GM23338 (cell line): ENCODE measurements around the gene WSB2.

Source experiments
- EZH2 ChIP-seq: fragments of 200-600 bp; sonication (generic); IDR thresholded peaks from one replicate; pipeline ENCODE4 v1.8.0; 2017; ENCODE audit warnings: antibody characterized with exemption, mild to moderate bottlenecking, low read depth; ENCODE audit not compliant: unreplicated experiment
- POLR2AphosphoS5 ChIP-seq: IDR thresholded peaks from 2 replicates; pipeline ENCODE4 v1.6.1; 2016; ENCODE audit warnings: antibody characterized with exemption, low read depth
- TF ChIP-seq, protein P1 (sequence below), 2 experiments: fragments of 200-600 bp in 1 of 2; sonication (generic) in 1 of 2; conservative IDR thresholded peaks; 2 replicates each; pipeline versions ENCODE4 v1.5.1 to v1.6.1; 2016 to 2017; ENCODE audit warnings: antibody characterized with exemption in 2 of 2, low read depth in 2 of 2, mild to moderate bottlenecking in 2 of 2, moderate library complexity in 1 of 2
- TF ChIP-seq, protein P2 (sequence below): IDR thresholded peaks from 2 replicates; pipeline ENCODE4 v1.6.1; 2016; ENCODE audit warnings: antibody characterized with exemption

DNA sequence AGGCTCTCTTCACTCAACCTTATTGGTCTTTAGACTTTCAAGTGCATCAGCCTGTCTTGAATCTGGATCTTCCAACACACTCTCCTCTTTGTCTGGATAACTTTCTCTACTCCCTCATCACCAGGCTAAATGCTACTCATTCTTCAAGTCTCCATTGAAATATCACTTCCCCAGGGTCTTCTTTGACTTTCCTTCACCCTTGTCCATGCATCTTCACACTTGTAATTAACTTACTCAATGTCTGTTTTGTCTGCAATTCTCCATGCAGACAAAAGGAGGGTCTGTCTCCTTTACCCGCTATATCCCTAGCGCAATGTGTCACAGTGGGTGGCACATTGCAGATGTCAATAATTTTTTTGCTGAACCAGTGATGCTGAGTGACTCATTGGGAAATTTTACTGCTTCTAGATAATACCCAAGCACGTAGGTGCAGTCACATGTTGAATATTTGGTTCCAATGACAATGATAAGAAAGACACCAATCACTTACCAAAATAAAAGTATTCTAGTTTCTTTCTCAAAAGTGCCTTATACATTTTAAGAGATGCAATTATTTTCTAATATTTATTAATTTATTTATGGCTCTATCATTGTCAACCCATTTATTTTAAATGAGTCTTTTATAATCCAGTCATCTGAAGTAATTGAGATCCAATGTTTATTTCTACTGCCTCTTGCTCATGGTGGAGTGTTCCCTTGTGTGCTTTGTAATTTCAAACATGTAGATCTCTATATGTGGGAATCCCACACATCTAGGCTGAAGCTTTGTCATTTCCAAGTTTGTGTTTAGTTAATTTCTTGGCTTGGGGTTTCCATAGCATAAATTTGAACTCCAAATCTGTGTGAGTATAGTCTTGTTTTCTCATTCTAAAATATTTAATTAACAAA is 66.2 kb downstream of the WSB2 start:
- TF ChIP-seq, protein P1, sequence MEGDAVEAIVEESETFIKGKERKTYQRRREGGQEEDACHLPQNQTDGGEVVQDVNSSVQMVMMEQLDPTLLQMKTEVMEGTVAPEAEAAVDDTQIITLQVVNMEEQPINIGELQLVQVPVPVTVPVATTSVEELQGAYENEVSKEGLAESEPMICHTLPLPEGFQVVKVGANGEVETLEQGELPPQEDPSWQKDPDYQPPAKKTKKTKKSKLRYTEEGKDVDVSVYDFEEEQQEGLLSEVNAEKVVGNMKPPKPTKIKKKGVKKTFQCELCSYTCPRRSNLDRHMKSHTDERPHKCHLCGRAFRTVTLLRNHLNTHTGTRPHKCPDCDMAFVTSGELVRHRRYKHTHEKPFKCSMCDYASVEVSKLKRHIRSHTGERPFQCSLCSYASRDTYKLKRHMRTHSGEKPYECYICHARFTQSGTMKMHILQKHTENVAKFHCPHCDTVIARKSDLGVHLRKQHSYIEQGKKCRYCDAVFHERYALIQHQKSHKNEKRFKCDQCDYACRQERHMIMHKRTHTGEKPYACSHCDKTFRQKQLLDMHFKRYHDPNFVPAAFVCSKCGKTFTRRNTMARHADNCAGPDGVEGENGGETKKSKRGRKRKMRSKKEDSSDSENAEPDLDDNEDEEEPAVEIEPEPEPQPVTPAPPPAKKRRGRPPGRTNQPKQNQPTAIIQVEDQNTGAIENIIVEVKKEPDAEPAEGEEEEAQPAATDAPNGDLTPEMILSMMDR (conservative IDR thresholded peaks at IDR 0.05; ENCODE audit: low read depth in 2 of 2): no peak
- TF ChIP-seq, protein P2, sequence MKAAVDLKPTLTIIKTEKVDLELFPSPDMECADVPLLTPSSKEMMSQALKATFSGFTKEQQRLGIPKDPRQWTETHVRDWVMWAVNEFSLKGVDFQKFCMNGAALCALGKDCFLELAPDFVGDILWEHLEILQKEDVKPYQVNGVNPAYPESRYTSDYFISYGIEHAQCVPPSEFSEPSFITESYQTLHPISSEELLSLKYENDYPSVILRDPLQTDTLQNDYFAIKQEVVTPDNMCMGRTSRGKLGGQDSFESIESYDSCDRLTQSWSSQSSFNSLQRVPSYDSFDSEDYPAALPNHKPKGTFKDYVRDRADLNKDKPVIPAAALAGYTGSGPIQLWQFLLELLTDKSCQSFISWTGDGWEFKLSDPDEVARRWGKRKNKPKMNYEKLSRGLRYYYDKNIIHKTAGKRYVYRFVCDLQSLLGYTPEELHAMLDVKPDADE: no peak
- no peak for TF ChIP-seq POLR2AphosphoS5
- no peak for TF ChIP-seq EZH2
